ENCODE data around the gene SLC2A3.
"Not testable (repeated sequence)": the region's sequence is repeated elsewhere in the genome, so short reads cannot be mapped to it uniquely, and the experiment has no call there.

The SLC2A3 gene

GRCh38 chr12:7916936-7917335 is 19.1 kb downstream of the SLC2A3 start:
- in situ Hi-C loops (cut with MboI; ENCODE audit: low pct_unique_long_range_greater_than_20kb, low sequenced_read_pairs, unreplicated experiment), result no loop called here
- no peak for DNase-seq (ENCODE audit: low spot score)
- TF ChIP-seq CTCF (IDR thresholded peaks at IDR 0.05; ENCODE audit: extremely low read depth, insufficient read depth, missing control alignments), result no peak

- no peak for DNase-seq (ENCODE audit: low spot score)
- in situ Hi-C loops (cut with MboI; ENCODE audit: low pct_unique_long_range_greater_than_20kb, low sequenced_read_pairs, unreplicated experiment), result no loop called here
- TF ChIP-seq CTCF (IDR thresholded peaks at IDR 0.05; ENCODE audit: extremely low read depth, insufficient read depth, missing control alignments), result no peak
Measured at GRCh38 chr12:7915661-7916403, 20.2 kb downstream of the SLC2A3 start.

- DNase-seq (ENCODE audit: low spot score); in situ Hi-C loops (cut with MboI; ENCODE audit: low pct_unique_long_range_greater_than_20kb, low sequenced_read_pairs, unreplicated experiment): not testable (repeated sequence)
Measured at GRCh38 chr12:7910106-7910505, 25.9 kb downstream of the SLC2A3 start.

GRCh38 chr12:7907009-7907408 is 29.0 kb downstream of the SLC2A3 start:
- DNase-seq (ENCODE audit: low spot score), result no peak
- TF ChIP-seq CTCF (IDR thresholded peaks at IDR 0.05; ENCODE audit: extremely low read depth, insufficient read depth, missing control alignments), result no peak
- in situ Hi-C loops (cut with MboI; ENCODE audit: low pct_unique_long_range_greater_than_20kb, low sequenced_read_pairs, unreplicated experiment), result no loop called here

GRCh38 chr12:7906303-7906702 is 29.7 kb downstream of the SLC2A3 start:
- in situ Hi-C loops (cut with MboI; ENCODE audit: low pct_unique_long_range_greater_than_20kb, low sequenced_read_pairs, unreplicated experiment); DNase-seq (ENCODE audit: low spot score): not testable (repeated sequence)

GRCh38 chr12:7905600-7906125 is 30.3 kb downstream of the SLC2A3 start:
- DNase-seq (ENCODE audit: low spot score); in situ Hi-C loops (cut with MboI; ENCODE audit: low pct_unique_long_range_greater_than_20kb, low sequenced_read_pairs, unreplicated experiment): not testable (repeated sequence)

- in situ Hi-C loops (cut with MboI; ENCODE audit: low pct_unique_long_range_greater_than_20kb, low sequenced_read_pairs, unreplicated experiment), result no loop called here
- no peak for DNase-seq (ENCODE audit: low spot score)
- TF ChIP-seq CTCF (IDR thresholded peaks at IDR 0.05; ENCODE audit: extremely low read depth, insufficient read depth, missing control alignments), result no peak
Measured at GRCh38 chr12:7905071-7905470, 30.9 kb downstream of the SLC2A3 start.

- DNase-seq (ENCODE audit: low spot score); in situ Hi-C loops (cut with MboI; ENCODE audit: low pct_unique_long_range_greater_than_20kb, low sequenced_read_pairs, unreplicated experiment): not testable (repeated sequence)
Measured at GRCh38 chr12:7902416-7902815, 33.6 kb downstream of the SLC2A3 start.

GRCh38 chr12:7899755-7900154 is 36.2 kb downstream of the SLC2A3 start:
- in situ Hi-C loops (cut with MboI; ENCODE audit: low pct_unique_long_range_greater_than_20kb, low sequenced_read_pairs, unreplicated experiment), result no loop called here
- no peak for DNase-seq (ENCODE audit: low spot score)
- no peak for TF ChIP-seq CTCF (IDR thresholded peaks at IDR 0.05; ENCODE audit: extremely low read depth, insufficient read depth, missing control alignments)

- DNase-seq (ENCODE audit: low spot score); in situ Hi-C loops (cut with MboI; ENCODE audit: low pct_unique_long_range_greater_than_20kb, low sequenced_read_pairs, unreplicated experiment): not testable (repeated sequence)
Measured at GRCh38 chr12:7896726-7897125, 39.3 kb downstream of the SLC2A3 start.
